Fibroblast of the conjunctiva (primary cell): ENCODE measurements around the gene ZNF396.

Experiments used
- DNase-seq: peaks from one replicate; pipeline ENCODE4 v3.0.0-alpha.2; 2010; ENCODE audit warnings: low read depth

The ZNF396 gene

GRCh38 chr18:35376742-35377695 lies at the start of gene ZNF396:
TSS of gene ZNF396 (minus strand) at chr18:35377337. CDS start at chr18:35374292, 3,045 bp downstream.
- no peak for DNase-seq

GRCh38 chr18:35426786-35427185 lies 49.6 kb upstream of the ZNF396 start:
- DNase-seq: no peak

GRCh38 chr18:35424356-35424755 lies 47.2 kb upstream of the ZNF396 start:
- DNase-seq: no peak

GRCh38 chr18:35422237-35422636 lies 45.1 kb upstream of the ZNF396 start:
- DNase-seq: no peak

DNA sequence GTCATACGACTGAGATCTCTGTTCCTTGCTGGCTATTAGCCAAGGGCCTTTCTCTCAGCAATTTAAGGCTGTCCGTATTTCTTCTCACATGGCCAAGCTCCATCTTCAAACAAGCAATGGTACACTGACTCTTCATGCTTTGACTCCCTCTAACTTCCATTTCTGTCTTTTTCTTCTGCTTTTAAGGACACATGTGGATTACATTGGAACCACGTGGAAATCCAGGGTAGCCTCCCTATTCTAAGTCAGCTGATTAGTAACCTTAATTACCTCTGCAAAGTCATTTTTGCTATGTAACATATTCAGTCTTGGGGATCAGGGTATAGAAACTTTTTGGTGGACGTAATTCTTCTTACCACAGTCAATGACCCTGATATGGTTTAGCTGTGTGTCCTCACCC lies 41.5 kb upstream of the ZNF396 start:
- no peak for DNase-seq

- no peak for DNase-seq
These were observed 40.1 kb upstream of the ZNF396 start for GRCh38 chr18:35417223-35417622.

GRCh38 chr18:35415511-35416073 lies 38.5 kb upstream of the ZNF396 start:
- DNase-seq: no peak

DNA sequence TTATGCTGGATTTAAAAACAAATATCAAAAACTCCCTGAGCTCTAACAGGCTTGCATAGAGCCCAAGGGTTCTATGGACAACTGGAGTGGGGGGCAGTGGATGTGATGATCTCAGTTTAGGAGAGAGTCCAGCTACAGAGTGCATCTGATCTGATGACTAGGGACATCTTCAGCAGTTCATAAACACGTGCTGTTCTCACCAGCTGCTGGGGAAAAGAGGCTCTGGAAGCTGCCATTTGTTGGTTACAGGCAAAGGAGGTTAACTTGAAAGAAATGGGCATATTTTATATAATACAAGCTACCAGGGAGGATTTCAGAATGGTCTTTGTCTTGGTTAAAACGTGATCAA lies 36.0 kb upstream of the ZNF396 start:
- no peak for DNase-seq

DNA sequence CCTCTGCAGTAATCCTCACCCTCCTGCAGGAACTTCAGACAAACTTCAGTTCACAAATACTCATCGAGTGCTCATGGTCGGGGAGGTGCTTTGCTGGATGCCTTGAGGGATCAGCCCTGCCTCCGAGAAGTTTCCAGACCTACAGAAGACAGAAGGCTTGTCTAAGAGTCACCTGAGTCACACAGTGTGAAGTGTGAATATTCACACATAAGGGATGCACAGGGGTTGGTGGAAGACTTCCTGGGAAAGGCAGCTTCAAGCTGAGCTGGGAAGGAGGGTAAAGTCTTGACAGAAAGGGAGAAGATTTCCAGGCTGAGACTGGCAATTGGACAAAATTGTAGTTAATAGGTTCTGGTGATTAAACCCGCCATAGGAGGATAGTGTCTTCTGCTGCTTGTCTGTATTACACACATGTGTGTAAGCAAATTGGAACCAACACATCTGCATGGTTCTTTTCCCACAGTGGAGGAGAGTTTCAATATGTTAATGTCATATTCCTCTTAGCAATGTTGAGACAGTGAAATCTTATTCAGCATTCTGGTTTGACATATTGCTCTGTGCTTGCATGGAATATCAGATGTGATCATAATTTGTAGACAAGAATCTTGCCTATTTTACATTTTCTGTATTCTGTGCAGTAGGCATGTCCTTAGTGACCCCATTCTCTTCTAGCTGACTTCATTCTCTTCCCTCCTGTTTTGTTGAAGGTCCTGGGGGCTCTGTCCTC lies 34.7 kb upstream of the ZNF396 start:
- no peak for DNase-seq

- no peak for DNase-seq
These were observed 33.4 kb upstream of the ZNF396 start for GRCh38 chr18:35410561-35410960.

DNA sequence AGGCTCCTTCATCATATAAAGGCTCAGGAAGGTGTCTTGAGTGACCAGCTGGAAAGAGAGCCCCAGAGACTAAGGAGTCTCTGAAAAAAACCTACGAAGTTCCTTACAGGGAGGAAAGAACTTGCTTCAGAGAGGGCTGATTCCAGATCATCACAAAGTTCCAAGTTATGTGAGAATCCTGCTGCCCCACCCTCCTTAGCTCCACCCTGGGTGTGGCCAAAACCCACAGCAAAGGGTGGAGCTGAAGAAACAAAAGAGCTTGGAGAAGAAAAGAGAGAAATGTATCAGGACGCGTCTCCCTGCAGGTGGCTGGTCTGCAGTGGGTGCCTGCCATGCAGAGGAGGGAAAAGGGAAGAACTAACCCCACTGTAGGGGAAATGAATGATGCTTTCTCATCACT lies 32.8 kb upstream of the ZNF396 start:
- DNase-seq: no peak

GRCh38 chr18:35408843-35409261 lies 31.7 kb upstream of the ZNF396 start:
- no peak for DNase-seq

- peak; percentile 62 for DNase-seq
These were observed 30.8 kb upstream of the ZNF396 start for GRCh38 chr18:35407871-35408481.

- DNase-seq: no peak
These were observed 29.5 kb upstream of the ZNF396 start for GRCh38 chr18:35406666-35407065.

- no peak for DNase-seq
These were observed 20.8 kb upstream of the ZNF396 start for GRCh38 chr18:35397976-35398375.

DNA sequence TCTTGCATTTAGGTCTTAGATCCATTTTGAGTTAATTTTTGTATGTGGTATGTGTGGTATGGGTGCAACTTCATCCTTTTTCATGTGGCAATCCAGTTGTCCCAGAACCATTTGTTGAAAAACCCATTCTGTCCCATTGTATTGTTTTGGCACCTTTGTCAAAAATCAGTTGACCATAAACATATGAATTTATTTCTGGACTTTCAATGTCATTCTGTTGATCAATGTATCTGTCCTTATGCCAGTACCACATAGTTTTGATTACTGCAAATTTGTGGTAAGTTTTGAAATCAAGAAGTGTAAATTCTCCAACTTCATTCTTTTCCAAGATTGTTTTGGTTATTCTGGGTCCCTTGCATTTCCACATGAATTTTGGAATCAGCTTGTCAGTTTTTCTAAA lies 16.6 kb upstream of the ZNF396 start:
- DNase-seq: no peak

DNA sequence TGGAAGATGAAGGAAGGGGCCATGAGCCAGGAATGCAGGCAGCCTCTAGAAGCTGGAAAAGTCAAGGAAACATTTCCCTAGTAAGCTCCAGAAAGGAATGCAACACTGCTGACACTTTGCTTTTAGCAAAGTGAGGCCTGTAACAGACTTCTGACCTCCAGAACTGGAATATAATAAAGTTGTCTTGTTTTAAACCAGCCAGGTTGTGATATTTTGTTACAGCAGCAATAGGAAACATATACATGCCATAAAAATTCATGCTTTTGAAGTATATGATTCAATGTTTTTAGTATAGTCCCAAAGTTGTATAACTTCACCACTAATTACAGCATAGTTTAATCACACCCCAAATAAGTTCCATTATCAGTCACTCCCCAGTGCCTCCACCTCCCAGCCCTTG lies 15.2 kb upstream of the ZNF396 start:
- DNase-seq: no peak

DNA sequence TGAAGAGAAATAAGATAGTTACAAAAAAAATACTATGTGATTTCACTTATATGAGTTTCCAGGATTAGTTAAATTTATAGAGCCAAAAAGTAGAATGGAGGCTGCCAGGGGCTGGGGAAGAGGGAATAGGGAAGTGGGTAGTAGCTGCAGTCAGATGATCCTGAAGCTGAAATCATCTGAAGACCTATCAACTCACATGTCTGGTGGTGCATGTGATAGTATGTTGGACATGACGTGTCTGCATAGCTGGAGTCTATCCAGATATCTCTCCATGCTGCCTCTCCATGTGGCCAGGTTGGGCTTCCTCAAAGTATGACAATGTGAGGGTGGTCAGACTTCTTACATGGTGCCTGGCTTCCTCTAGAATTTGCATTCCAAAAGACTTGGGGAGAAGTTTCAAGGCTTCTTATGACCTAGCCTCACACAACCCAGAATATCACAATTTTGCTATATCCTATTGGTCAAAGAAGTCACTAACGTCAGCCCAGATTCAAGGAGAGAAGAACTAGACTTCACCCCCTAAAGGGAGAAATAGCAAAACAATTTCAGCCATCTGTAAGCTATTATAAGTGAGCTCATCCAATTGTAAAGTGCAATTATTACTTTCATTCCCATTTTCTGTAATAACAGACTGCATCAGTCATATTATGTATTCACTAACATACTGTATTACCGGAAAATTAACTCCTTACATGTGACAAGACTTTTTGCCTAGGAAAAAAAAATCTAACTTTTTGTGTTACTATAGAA lies 14.0 kb upstream of the ZNF396 start:
- DNase-seq: no peak

- no peak for DNase-seq
These were observed 12.0 kb upstream of the ZNF396 start for GRCh38 chr18:35389095-35389618.

GRCh38 chr18:35387152-35387571 lies 10.0 kb upstream of the ZNF396 start:
- DNase-seq: no peak

DNA sequence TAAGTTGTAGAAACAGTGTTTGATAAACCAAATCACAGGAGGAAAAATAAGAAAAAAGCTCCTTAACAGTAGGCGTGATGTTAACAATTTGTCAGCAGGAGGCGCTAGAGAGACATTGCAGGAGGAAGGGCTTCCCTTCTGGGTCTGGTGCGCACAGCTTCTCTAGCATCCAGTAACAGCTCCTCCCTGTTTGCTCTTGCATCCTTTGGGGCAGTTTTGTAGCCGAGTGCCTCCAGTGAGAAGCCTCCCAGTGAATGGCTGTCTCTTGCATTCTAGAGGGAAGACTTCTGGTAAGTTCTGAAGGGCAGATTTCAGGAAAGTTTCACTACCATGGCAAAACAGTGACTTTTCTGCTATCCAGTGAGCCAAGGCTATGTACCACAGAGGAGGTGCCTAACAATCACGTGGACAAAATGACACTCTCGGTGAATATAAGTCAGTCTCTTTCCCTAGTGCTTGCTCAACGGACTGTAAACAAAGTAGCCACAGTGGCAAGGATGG lies 9.5 kb upstream of the ZNF396 start:
- peak; percentile 80 for DNase-seq
